Endodermal cell (in vitro differentiated cells): ENCODE data around the gene CDKN1C. TPM values are rescaled to one million over a fixed set of nuclear protein-coding genes. Genes with fewer than 3 reads are reported as not detected.

ENCODE experiments used
- DNase-seq: peaks from one replicate; pipeline ENCODE4 v3.0.0-alpha.2; 2017
- H3K27ac ChIP-seq: 2 replicates; pipeline ENCODE4 v1.5.1; 2013; ENCODE audit warnings: mild to moderate bottlenecking, low read depth, low read length, moderate library complexity
- H3K27me3 ChIP-seq: 2 replicates; pipeline ENCODE4 v1.6.1; 2013; ENCODE audit warnings: mild to moderate bottlenecking, low read length, moderate library complexity; ENCODE audit not compliant: insufficient read depth, control insufficient read depth, poor library complexity, severe bottlenecking
- H3K36me3 ChIP-seq: 2 replicates; pipeline ENCODE4 v1.7.0; 2013; ENCODE audit warnings: mild to moderate bottlenecking, low read length, moderate library complexity; ENCODE audit not compliant: control insufficient read depth, insufficient read depth
- H3K4me1 ChIP-seq: one replicate; pipeline ENCODE4 v1.7.0; 2013; ENCODE audit warnings: low read length; ENCODE audit not compliant: control insufficient read depth, insufficient read depth
- H3K4me3 ChIP-seq: 2 replicates; pipeline ENCODE4 v1.5.1; 2013; ENCODE audit warnings: mild to moderate bottlenecking, low read length, moderate library complexity
- H3K9ac ChIP-seq: 2 replicates; pipeline ENCODE4 v1.6.1; 2013; ENCODE audit warnings: mild to moderate bottlenecking, low read length, moderate library complexity; ENCODE audit not compliant: poor library complexity, severe bottlenecking; ENCODE audit errors: extremely low read depth
- H3K9me3 ChIP-seq: 2 replicates; pipeline ENCODE4 v1.6.1; 2013; ENCODE audit warnings: mild to moderate bottlenecking, low read length, moderate library complexity; ENCODE audit not compliant: control insufficient read depth
- H3K27ac Mint-ChIP-seq: 2 replicates; pipeline ENCODE4 v1.8.0; 2020; ENCODE audit warnings: mixed read lengths
- H3K27me3 Mint-ChIP-seq: 2 replicates; pipeline ENCODE4 v1.8.0; 2021; ENCODE audit warnings: mild to moderate bottlenecking, mixed read lengths; ENCODE audit not compliant: insufficient read depth
- H3K36me3 Mint-ChIP-seq: 2 replicates; pipeline ENCODE4 v1.8.0; 2020; ENCODE audit warnings: low read depth, mixed read lengths
- H3K4me1 Mint-ChIP-seq: 2 replicates; pipeline ENCODE4 v1.8.0; 2020; ENCODE audit warnings: mixed read lengths
- H3K4me3 Mint-ChIP-seq: 2 replicates; pipeline ENCODE4 v1.8.0; 2020; ENCODE audit warnings: mild to moderate bottlenecking, moderate library complexity, mixed read lengths
- H3K9me3 Mint-ChIP-seq: 2 replicates; pipeline ENCODE4 v1.8.0; 2020; ENCODE audit warnings: mild to moderate bottlenecking, mixed read lengths
- WGBS, 2 experiments: methylation state at CpG; one replicate each; pipeline versions ENCODE4 v1.1.5 to v1.1.7; 2013; ENCODE audit warnings: missing lambda C conversion rate in 2 of 2, mixed read lengths in 1 of 2; ENCODE audit not compliant: insufficient coverage in 1 of 2, insufficient read length in 1 of 2; 5-methylcytosine and 5-hydroxymethylcytosine counted together
- total RNA-seq, 2 donors: library from RNA; stranded (reverse); fragmentation: NEBNext Ultra II Directional in 1 of 2; extraction: Animal tissue kit (Norgen Biotek cat#: 25700) in 1 of 2; gene quantifications; 2 replicates in 1 of 2; 3 replicates in 1 of 2; pipeline ENCODE4 v1.2.1, GENCODE V29; 2021
- TF ChIP-seq, protein P1 (sequence below): fragments of 200-600 bp; sonication (generic); conservative IDR thresholded peaks from 2 replicates; pipeline ENCODE4 v1.5.0; 2021; ENCODE audit warnings: antibody characterized with exemption, mild to moderate bottlenecking

The CDKN1C gene
- total RNA-seq, 2 donors from 2014 or later = 37.6 to 60.9 TPM

DNA sequence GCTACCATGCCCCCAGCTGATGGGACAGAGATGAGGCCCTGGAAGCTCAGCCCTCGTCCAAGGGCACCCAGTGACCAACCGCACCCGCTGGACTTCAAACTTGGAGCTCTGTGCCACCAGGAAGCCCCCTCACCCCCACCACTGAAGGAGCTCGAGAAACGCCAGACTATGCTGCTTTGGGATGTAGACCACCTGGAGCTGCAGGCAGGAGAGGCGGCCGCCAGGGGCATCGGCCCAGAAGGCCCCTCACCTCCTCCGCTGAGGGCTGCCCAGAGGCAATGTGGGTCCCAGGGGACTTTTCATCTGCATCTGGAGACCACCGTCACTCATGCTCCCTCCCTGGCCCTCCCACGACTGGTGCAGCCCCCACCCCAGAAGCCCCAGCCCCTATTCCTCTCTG lies 28.3 kb downstream of the CDKN1C start:
- WGBS, 2 experiments = 87 to 100% methylated on average over 6 to 11 of the region's 11 CpGs
- H3K9me3 ChIP-seq = no peaks in the 10 kb centered on the region
- H3K4me1 Mint-ChIP-seq = no peaks in the 10 kb centered on the region
- no peak overlapping the region for H3K27ac ChIP-seq
- H3K36me3 Mint-ChIP-seq = no peaks in the 10 kb centered on the region
- no peak overlapping the region for H3K27ac Mint-ChIP-seq
- TF ChIP-seq, protein P1, sequence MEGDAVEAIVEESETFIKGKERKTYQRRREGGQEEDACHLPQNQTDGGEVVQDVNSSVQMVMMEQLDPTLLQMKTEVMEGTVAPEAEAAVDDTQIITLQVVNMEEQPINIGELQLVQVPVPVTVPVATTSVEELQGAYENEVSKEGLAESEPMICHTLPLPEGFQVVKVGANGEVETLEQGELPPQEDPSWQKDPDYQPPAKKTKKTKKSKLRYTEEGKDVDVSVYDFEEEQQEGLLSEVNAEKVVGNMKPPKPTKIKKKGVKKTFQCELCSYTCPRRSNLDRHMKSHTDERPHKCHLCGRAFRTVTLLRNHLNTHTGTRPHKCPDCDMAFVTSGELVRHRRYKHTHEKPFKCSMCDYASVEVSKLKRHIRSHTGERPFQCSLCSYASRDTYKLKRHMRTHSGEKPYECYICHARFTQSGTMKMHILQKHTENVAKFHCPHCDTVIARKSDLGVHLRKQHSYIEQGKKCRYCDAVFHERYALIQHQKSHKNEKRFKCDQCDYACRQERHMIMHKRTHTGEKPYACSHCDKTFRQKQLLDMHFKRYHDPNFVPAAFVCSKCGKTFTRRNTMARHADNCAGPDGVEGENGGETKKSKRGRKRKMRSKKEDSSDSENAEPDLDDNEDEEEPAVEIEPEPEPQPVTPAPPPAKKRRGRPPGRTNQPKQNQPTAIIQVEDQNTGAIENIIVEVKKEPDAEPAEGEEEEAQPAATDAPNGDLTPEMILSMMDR = peak; percentile 59
- H3K4me1 ChIP-seq = no peaks in the 10 kb centered on the region
- no peak overlapping the region for H3K4me3 ChIP-seq
- peaks cover 68% of the 10 kb centered on the region for H3K27me3 Mint-ChIP-seq
- peaks cover 40% of the 10 kb centered on the region for H3K27me3 ChIP-seq
- no peak for DNase-seq
- no peaks in the 10 kb centered on the region for H3K36me3 ChIP-seq
- no peaks in the 10 kb centered on the region for H3K9me3 Mint-ChIP-seq
- H3K4me3 Mint-ChIP-seq = no peak overlapping the region
- no peak overlapping the region for H3K9ac ChIP-seq

DNA sequence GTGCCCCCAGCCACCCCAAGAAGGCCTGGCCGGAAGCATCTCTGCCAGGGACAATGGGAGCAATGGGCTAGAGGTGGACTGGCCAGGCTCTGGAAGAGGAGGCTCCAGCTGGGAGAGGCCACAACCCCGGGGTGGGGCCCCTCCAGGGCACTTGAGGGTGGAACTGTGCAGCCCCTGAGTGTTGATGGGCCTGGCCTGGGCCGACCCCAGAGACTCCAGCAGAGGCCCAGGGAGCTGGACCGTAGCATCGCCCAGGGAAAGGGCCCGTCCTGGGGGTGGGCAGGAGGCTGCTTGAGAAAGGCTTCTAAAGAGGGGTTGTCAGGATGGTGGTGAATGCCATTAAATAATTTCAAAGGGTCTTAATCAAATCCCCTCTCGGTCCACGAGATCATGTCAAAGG lies 30.4 kb downstream of the CDKN1C start:
- Mint-ChIP-seq H3K27ac (no peak overlapping the region), H3K27me3 (peaks cover 50% of the 10 kb centered on the region), H3K36me3 (no peaks in the 10 kb centered on the region), H3K4me1 (no peaks in the 10 kb centered on the region), H3K9me3 (no peaks in the 10 kb centered on the region), H3K4me3 (no peak overlapping the region)
- Histone ChIP-seq H3K4me3 (no peak overlapping the region), H3K27me3 (peaks cover 19% of the 10 kb centered on the region), H3K36me3 (no peaks in the 10 kb centered on the region), H3K27ac (no peak overlapping the region), H3K9me3 (no peaks in the 10 kb centered on the region), H3K9ac (no peak overlapping the region), H3K4me1 (no peaks in the 10 kb centered on the region)
- no peak for DNase-seq
- WGBS, 2 experiments = 89 to 100% methylated on average over 5 to 8 of the region's 8 CpGs
- TF ChIP-seq, protein P1 = no peak

GRCh38 chr11:2853997-2854560 lies 31.5 kb downstream of the CDKN1C start:
- Histone ChIP-seq H3K27me3 (peaks cover 12% of the 10 kb centered on the region), H3K9ac (no peak overlapping the region), H3K4me1 (no peaks in the 10 kb centered on the region), H3K9me3 (no peaks in the 10 kb centered on the region), H3K36me3 (no peaks in the 10 kb centered on the region), H3K4me3 (no peak overlapping the region), H3K27ac (no peak overlapping the region)
- H3K27ac Mint-ChIP-seq = no peak overlapping the region
- TF ChIP-seq, protein P1 = no peak
- DNase-seq = no peak
- no peaks in the 10 kb centered on the region for H3K4me1 Mint-ChIP-seq
- peaks cover 41% of the 10 kb centered on the region for H3K27me3 Mint-ChIP-seq
- no peak overlapping the region for H3K4me3 Mint-ChIP-seq
- no peaks in the 10 kb centered on the region for H3K9me3 Mint-ChIP-seq
- H3K36me3 Mint-ChIP-seq = no peaks in the 10 kb centered on the region
- 80 to 92% methylated on average over 1 to 5 of the region's 7 CpGs for WGBS, 2 experiments
